Neural cell (in vitro differentiated cells): Measurements from ENCODE around the gene NCKAP5.

ENCODE experiments used
- EP300 ChIP-seq: fragments of 450-650 bp; conservative IDR thresholded peaks from 2 replicates; pipeline ENCODE4 v1.6.1; 2014; ENCODE audit warnings: antibody characterized with exemption, mild to moderate bottlenecking, moderate library complexity; ENCODE audit not compliant: poor library complexity, severe bottlenecking
- EZH2 ChIP-seq: fragments of 200-600, 300-800 bp; shearing (Covaris generic), sonication (generic); IDR thresholded peaks from 2 replicates; pipeline ENCODE4 v1.6.1; 2014; ENCODE audit warnings: antibody characterized with exemption, low read length, borderline replicate concordance, mild to moderate bottlenecking; ENCODE audit not compliant: insufficient read depth, poor library complexity, severe bottlenecking
- MXI1 ChIP-seq: fragments of 450-650 bp; conservative IDR thresholded peaks from 2 replicates; pipeline ENCODE4 v1.6.1; 2014; ENCODE audit warnings: antibody characterized with exemption, mild to moderate bottlenecking; ENCODE audit not compliant: poor library complexity, severe bottlenecking
- POLR2AphosphoS5 ChIP-seq: IDR thresholded peaks from 2 replicates; pipeline ENCODE4 v1.6.1; 2012
- RAD21 ChIP-seq: fragments of 450-650 bp; conservative IDR thresholded peaks from 2 replicates; pipeline ENCODE4 v1.6.1; 2014; ENCODE audit warnings: antibody characterized with exemption, mild to moderate bottlenecking, moderate library complexity
- REST ChIP-seq: IDR thresholded peaks from 2 replicates; pipeline ENCODE4 v1.6.1; 2012; ENCODE audit warnings: borderline replicate concordance
- SMC3 ChIP-seq: fragments of 450-650 bp; conservative IDR thresholded peaks from 2 replicates; pipeline ENCODE4 v1.6.1; 2014; ENCODE audit warnings: antibody characterized with exemption, mild to moderate bottlenecking, moderate library complexity; ENCODE audit not compliant: poor library complexity
- TAF1 ChIP-seq: IDR thresholded peaks from 2 replicates; pipeline ENCODE4 v1.6.1; 2012; ENCODE audit warnings: low read depth
- TF ChIP-seq, protein P1 (sequence below): fragments of 450-650 bp; IDR thresholded peaks from 2 replicates; pipeline ENCODE4 v1.5.1; 2014; ENCODE audit warnings: antibody characterized with exemption, mild to moderate bottlenecking, moderate library complexity; ENCODE audit not compliant: poor library complexity, severe bottlenecking

DNA sequence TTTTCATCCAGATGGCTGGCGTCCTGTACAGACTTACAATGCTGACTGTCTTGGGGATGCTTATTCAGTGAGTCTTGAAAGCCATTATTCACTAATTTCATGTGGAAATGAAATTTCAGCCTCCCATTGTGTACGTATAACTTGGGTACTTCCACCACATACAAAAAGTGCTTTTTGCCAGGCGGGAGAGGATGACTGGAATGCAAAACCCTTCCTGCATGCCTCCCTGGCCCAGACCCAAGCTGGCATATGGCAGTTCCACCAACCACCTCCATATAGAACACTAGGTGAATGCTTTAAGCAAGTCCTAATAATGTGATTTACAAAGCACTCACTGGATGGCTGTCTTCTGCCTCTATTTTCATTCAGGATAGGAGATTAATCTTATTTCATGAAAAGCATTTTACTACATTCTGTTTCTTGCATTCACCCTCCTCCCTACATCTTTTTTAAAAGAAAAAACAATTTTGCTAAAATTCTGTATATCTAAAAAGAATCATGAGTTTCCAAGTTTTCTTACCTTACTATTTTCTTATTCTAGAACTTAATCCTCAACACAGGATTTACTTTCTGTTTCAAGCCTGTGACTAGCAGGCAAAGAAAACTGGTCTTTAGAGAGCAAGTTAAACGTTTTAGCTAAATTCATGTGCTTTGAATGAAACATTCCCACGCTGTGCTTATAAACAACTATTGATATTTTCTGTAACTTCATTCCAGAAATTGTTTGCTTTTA is 327.6 kb downstream of the NCKAP5 start:
- TF ChIP-seq, protein P1, sequence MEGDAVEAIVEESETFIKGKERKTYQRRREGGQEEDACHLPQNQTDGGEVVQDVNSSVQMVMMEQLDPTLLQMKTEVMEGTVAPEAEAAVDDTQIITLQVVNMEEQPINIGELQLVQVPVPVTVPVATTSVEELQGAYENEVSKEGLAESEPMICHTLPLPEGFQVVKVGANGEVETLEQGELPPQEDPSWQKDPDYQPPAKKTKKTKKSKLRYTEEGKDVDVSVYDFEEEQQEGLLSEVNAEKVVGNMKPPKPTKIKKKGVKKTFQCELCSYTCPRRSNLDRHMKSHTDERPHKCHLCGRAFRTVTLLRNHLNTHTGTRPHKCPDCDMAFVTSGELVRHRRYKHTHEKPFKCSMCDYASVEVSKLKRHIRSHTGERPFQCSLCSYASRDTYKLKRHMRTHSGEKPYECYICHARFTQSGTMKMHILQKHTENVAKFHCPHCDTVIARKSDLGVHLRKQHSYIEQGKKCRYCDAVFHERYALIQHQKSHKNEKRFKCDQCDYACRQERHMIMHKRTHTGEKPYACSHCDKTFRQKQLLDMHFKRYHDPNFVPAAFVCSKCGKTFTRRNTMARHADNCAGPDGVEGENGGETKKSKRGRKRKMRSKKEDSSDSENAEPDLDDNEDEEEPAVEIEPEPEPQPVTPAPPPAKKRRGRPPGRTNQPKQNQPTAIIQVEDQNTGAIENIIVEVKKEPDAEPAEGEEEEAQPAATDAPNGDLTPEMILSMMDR, result no peak
- no peak for TF ChIP-seq EZH2
- TF ChIP-seq POLR2AphosphoS5, result no peak
- no peak for TF ChIP-seq TAF1
- TF ChIP-seq SMC3, result no peak
- TF ChIP-seq EP300, result no peak
- no peak for TF ChIP-seq RAD21
- no peak for TF ChIP-seq REST
- no peak for TF ChIP-seq MXI1
